ENCODE measurements around the gene TYW3.

The TYW3 gene

DNA sequence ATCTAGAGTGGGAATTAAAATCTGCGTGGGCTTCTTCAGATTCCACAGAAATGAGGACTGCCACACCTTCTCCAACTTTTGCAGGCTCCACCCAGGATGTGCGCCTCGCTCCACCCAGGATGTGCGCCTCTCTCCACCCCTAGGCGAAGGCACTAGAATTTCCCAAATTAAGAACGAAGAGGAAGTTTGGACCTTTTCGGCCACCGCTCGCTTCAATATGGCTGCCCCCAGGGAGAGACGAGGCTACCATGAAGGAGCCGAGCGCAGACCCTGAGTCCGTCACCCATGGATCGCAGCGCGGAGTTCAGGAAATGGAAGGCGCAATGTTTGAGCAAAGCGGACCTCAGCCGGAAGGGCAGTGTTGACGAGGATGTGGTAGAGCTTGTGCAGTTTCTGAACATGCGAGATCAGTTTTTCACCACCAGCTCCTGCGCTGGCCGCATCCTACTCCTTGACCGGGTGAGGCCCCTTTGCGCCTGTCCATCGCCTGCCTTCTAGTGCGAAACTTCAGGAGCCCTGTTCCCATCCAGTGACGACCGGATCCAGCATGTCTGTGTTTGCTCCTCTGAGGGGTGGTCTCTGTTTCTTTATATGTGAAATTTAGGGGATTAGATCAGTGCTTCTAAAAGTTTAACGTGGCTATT is at the start of gene TYW3, which contains the start of gene CRYZ:
TSS of gene TYW3 (plus strand) at position 193 of the 644 bp plus-strand sequence. CDS start at position 286, 93 bp downstream.
TSS of gene CRYZ (minus strand) at position 91 of the 644 bp plus-strand sequence. CDS start 8,229 bp downstream, outside the sequence.
- DNase-seq (ENCODE audit: low read depth in 2 of 3, low spot score in 2 of 3), result peak; percentile 52 to 60 (median 59)

DNA sequence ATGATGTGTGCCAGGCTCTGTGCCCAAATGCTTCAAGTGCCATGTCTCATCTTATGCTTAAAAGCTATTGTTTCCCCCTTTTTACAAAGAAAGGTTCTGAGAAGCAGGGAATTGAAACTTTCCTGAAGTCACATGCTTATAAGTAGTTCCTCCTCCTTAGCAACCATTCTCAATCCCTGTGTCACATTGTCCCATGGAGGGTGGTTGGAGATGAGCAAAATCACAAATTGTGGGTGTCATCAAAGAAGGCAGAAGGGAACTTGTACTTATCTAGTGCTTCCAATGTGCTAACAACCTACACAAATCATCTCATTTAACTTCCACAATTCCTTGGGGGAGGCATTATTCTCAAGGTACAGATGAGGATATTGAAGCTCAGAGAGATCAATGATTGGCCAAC is 49.3 kb upstream of the TYW3 start:
- no peak for DNase-seq (ENCODE audit: low read depth in 2 of 3, low spot score in 2 of 3)

GRCh38 chr1:74684301-74684700 is 48.7 kb upstream of the TYW3 start:
- DNase-seq (ENCODE audit: low read depth in 2 of 3, low spot score in 2 of 3), result no peak

GRCh38 chr1:74686928-74687327 is 46.0 kb upstream of the TYW3 start:
- DNase-seq (ENCODE audit: low read depth in 2 of 3, low spot score in 2 of 3), result no peak

DNA sequence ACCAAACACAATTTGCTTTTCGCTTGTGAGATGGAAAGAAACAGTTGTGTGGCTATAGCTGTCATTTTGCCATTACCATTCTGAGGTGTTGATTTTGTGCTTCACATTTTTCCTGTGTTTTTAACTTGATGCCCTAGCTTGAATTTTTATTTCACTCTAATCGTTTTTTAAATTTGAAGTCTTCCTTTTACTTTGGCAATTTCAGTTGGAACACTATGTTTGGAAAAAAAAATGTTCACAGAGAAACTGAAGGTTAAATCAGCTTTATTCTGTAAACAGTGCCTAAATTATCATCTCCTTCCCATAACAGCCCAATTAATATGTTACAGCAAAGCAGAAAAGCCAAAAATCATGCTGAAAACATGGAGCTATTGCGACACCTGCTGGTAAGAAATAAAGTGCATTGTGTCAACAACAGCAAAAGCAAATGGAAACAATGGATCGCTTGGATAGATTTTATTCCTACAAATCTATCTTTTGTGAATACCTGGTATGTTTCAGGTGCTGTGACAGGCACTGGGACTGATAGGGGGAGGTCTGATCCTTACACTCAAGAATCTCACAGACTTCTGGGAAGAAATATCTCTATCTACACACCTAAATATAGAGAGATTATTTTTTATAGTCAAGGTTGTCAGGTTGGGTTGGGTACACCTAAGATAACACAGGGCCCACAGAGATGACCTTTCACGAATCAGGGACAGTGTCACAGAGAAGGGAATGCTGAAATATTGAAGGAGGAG is 43.2 kb upstream of the TYW3 start:
- peak in 1 of 3 experiments; percentile 5 for DNase-seq (ENCODE audit: low read depth in 2 of 3, low spot score in 2 of 3)

DNA sequence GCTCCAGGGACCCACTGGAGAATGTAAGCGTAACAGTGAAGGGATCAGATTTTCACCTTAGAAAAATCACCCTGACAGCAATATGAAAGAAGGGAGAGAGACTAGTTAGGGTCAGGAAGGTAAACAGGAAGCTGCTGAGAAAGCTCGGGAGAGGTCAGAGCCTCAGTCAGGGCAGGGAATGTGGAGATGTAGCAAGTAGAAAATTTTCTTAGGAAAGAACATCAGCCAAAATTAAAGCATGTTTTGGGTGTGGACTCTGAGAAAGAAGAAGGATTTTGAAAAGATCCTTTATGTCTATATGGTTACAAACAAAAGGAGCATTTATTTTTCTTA is 42.6 kb upstream of the TYW3 start:
- no peak for DNase-seq (ENCODE audit: low read depth in 2 of 3, low spot score in 2 of 3)

DNA sequence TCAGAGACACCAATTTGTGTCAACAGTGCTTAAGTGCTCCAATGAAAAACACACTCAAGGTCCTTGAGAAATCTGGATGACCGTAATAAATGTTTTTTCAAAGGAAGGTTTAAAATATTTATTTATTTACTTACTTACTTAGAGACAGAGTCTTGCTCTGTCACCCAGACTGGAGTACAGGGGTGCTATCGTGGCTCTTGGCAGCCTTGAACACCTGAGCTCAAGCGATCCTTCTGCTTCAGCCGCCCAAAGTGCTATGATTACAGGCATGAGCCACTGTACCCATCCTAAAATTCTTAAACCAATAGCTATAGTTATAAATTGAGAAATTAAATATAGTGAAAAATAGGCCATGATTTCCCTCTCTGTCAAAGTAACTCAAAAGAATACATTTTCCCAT is 42.0 kb upstream of the TYW3 start:
- DNase-seq (ENCODE audit: low read depth in 2 of 3, low spot score in 2 of 3), result no peak

DNA sequence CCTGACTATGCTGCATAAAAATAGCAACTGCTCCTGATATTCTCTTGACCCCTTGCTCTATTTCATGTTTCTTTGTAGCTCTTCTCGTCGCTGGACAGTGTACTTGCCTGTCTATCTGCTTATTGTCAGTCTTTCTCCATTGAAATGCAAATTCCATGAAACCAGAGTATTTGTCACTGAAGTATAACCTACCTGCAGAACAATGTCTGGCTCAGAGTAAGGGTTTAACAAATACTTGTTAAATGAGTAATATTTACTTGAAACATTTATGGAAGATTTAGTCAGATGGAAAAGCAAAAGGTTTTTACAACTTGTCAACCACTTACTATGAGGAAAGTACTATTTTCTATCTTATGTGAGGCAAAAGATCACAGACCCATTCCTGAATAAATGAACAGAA is 39.5 kb upstream of the TYW3 start:
- no peak for DNase-seq (ENCODE audit: low read depth in 2 of 3, low spot score in 2 of 3)

DNA sequence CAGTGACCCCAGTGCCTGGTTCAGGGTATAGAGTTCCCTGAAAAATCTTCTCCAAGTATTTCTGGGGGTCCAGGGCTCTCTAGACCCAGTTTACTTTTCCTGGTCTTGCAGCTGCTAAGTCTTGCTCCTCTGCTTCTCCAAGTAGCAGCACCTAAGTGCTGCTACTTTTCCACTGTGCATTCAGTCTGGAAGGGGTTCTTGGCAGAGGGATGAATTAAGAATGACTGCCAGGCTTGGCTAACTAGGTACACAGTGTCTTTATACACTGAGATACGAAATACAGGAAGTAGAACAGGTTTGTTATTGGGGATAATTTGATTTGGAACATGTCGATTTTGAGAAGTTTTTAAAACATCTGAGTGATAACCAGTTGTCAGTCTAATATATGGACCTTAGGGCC is 35.1 kb upstream of the TYW3 start:
- DNase-seq (ENCODE audit: low read depth in 2 of 3, low spot score in 2 of 3), result no peak

DNA sequence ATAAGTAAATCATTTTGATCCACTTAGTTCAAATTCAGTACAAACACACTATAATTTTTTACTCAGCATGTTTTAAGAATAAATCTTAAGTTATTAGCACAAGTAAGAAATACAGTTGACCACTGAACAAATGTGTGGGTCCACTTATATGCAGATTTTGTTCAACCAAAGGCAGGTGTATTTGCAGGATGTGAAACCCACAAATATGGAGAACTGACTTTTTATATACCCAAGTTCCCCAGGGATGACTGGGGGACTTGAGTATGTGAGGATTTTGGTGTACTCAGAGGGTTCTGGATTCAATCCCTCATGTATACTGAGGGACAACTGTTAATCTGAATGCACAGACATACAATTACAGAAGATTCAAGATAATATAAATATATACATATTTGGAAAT is 33.6 kb upstream of the TYW3 start:
- DNase-seq (ENCODE audit: low read depth in 2 of 3, low spot score in 2 of 3), result no peak

DNA sequence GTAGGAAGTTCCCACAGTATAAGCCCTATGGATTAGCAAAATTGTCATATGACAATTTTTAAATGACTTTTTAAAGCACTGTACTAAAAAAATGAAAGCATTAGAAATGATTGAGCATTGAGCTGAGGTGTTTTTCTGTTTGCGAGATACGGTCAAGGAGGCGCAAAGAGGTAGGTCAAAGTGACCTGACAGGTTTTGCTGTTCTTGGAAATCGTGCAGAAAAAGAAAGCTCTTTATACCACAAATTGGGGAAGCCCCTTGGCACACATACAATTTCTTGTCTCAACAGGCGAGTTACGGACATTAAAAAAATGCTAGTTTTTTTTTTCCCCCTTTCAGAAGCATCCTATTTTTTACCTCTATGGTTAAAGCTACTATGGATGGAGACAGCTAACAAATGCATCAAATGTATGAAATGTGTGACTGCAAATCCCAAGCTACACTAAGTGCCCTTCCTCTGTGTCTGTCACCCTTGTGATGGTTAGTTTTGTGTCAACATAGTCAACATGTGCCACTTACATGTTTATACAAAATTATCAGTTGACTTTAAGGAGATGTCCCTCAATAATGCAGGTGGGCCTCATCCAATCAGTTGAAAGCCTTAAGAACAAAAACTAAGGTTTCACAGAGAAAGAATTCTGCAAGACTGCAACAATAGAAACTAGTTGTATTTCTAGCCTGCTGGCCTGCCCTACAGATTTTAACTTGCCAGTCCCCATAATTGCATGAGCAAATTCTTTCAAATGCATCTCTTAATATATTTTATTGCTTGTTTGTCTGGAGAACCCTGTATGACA is 29.4 kb upstream of the TYW3 start:
- DNase-seq (ENCODE audit: low read depth in 2 of 3, low spot score in 2 of 3), result no peak

DNA sequence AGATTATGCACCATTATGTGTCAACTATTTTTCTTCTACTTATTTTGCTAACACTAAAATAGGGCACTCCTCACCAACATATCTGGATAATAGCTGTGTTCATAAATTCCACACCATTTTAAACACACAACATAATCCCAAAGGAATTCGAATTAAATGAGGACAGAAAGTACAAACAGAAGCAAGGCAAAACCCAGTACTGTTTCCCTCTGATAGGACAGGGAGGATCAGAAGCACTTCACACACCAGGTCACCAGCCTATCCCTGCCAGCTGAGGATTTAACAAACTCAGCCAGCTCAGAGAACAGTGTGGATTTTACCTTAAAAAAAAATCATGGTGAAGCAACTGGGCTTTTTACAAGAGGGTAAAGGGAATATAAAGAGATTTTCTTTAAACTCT is 20.1 kb upstream of the TYW3 start:
- no peak for DNase-seq (ENCODE audit: low read depth in 2 of 3, low spot score in 2 of 3)

- DNase-seq (ENCODE audit: low read depth in 2 of 3, low spot score in 2 of 3), result no peak
Observed at GRCh38 chr1:74713849-74714248, 19.1 kb upstream of the TYW3 start.

DNA sequence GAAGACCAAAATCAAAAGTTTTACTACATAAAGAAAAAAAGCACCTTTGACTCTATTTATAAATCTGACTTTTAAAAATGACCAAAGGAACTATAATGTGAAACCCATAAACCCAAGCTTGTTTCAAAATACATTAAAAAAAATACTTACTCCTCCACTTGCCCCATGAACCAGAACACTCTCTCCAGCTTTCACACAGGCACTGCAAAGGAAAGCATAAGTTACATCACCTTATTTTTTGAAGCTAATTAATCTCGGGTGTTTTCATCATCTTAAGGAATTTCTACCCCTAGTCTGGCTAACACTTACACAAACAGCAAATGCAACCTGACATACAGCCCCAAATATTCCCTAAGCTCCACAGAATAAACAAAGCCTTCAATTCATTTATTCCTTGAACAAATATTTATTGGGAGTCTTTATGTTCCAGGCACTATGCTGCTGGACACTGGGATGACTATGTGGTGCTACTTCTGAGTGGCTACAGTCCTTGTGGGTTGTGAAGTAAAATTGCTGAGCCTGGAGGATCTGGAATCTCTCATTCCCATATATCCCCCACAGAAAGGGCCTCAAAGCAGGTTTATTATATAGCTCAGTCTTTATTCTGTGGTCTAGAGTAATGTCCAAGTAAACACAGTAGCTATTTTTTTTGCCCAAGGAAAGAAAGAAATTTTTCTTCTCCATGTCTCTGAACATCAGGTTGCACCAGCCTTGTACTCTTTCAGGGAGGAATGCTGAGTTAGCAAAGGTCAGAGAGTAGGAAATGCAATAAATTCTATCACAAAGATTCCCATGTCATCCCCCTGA is 18.3 kb upstream of the TYW3 start:
- DNase-seq (ENCODE audit: low read depth in 2 of 3, low spot score in 2 of 3), result no peak

DNA sequence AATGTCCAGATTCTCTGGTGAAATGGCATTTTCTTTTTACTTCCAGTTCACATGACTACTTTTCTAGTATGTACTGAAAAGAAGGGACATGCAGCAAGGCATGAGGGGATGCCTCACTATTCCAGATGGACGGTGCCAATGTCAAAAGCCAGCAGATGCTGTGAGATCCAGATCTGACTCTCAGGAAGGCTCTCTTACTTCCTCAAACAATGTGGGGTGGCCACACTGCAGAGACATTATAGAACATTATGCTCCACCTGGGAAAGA is 17.8 kb upstream of the TYW3 start:
- no peak for DNase-seq (ENCODE audit: low read depth in 2 of 3, low spot score in 2 of 3)

GRCh38 chr1:74715806-74716205 is 17.1 kb upstream of the TYW3 start:
- DNase-seq (ENCODE audit: low read depth in 2 of 3, low spot score in 2 of 3), result no peak

DNA sequence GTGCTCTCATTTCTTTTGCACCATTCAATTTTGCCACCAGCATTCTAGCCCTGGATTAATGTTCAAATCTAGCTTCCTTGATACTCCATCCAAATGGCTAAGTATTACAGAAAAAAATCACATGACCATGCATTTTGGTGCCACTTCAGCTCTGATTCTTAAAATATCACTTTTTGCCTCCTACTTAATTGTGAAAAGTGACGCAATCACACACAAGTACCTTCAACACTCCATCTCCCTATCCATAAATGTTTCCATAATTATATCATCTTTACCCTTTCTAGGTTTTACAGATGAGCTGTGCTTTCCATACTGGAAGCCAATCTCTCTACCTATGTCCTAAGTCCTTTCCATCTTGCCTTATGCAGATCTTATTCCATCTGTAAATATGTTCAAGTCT is 16.1 kb upstream of the TYW3 start:
- DNase-seq (ENCODE audit: low read depth in 2 of 3, low spot score in 2 of 3), result no peak

DNA sequence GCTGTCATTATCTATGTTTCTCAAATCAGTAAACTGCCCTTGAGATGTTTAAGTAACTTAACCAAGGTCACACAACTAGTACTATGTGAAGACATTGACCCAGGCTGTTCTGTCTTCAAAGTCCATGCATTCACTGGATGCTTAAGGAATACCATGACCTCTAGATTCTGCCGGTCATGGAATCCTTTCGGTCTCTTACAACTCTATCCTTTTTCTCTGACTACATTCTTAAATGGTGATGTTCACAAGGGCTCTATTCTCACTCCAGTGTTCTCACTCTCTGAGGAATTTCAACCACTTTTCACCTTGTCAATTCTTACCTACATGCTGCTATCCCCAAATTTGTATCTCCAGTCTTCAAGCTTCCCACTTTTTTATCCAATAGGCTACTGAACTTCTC is 15.3 kb upstream of the TYW3 start:
- DNase-seq (ENCODE audit: low read depth in 2 of 3, low spot score in 2 of 3), result no peak

GRCh38 chr1:74726063-74726462 is 6.9 kb upstream of the TYW3 start:
- DNase-seq (ENCODE audit: low read depth in 2 of 3, low spot score in 2 of 3), result no peak

DNA sequence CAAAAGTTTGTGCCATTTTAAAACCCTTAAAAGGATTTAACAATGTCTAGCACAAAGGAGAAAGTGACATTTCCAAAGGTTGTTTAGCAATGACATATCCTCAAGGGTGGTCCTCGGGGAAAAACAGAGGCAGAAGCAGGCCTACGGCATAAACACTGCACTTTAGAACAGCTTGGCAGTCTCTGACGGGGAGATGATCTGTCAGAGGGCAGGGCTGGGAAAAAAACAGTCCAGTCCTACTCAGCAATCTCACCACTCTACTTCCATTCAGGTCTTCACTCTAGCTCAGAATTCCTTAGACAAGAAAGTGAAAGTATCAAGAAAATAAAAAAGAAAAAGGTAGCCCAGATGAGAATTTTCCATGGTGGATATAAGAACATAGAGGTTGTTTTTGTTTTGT is 4.2 kb upstream of the TYW3 start:
- DNase-seq (ENCODE audit: low read depth in 2 of 3, low spot score in 2 of 3), result no peak

GRCh38 chr1:74729741-74730478 is 3.0 kb upstream of the TYW3 start:
- no peak for DNase-seq (ENCODE audit: low read depth in 2 of 3, low spot score in 2 of 3)

All from activated CD8-positive, alpha-beta memory T cell treated with anti-CD3 and anti-CD28 coated beads for 48 hours (primary cell).